ENCODE measurements around the gene CALHM6.

CALHM6 gene

DNA sequence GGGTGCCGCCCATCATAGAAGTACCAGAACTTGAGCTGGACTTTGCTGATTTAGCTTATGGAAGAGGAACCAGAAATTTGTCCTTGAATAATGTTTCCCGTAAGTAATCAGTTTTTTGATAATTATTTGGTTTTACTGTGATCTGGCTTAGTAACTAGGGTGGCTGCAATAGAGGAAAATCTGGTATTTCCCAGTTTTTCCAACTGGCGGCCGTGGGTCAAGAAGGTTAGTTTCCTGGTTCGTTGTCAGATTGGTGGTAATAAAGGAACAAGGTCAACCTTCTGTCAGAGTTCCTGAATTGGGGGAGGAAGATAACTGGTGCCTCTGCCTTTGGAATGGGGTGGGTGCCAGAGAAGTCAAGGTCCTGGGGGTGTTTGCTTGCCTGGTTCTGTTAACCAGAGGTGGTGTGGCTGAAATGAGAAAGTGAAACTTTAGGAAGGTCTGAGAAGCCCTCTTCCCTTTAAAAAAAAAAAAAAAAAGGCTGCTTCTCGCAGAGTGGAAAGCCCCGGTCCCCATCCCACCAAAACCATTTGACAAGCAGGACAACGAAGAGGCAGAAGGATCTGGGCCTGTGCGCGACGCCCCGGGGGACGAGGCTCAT is at the start of gene CALHM6:
CALHM6 (plus strand) TSS at position 45 of the 601 bp plus-strand sequence; CDS start at position 600, 555 bp downstream.
- DNase-seq (ENCODE audit: low read depth, low spot score): no peak

DNA sequence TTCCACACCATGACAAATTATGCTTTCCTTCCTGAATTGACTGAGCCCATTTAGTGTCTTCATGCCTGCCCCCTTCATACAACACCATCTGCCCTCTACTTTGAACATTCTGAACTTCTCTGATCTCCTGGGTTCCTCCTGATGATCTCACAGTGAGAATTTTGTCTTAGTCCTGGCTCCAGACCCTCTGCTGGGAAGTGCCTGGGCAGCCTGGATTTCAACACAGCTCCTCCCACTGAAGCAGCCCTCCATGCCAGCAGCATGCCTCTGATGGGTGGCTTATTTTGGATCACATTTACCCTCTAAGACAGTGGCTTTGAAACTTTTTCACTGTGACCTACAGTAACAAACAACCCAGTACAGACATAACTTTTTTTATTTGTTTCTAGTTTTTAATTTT is 48.9 kb upstream of the CALHM6 start:
- DNase-seq (ENCODE audit: low read depth, low spot score): no peak

DNA sequence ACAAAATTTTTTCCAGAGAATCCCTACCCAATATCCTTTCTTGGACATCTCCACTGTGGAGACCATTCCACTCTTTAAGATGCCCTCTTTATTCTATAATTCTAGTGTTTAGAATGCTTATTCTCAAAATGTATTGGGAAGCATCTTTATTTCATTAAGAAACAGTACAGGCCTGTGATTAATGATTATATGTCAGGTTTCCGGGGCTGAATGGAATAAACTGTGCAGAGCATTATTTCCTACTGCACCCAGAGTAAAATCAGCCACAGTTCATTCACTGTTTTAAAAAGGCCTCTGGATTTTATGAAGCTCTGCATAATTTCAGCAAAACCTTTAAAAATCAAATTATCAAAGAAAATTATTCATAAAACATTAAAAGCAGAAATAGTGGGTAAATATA is 47.8 kb upstream of the CALHM6 start:
- no peak for DNase-seq (ENCODE audit: low read depth, low spot score)

DNA sequence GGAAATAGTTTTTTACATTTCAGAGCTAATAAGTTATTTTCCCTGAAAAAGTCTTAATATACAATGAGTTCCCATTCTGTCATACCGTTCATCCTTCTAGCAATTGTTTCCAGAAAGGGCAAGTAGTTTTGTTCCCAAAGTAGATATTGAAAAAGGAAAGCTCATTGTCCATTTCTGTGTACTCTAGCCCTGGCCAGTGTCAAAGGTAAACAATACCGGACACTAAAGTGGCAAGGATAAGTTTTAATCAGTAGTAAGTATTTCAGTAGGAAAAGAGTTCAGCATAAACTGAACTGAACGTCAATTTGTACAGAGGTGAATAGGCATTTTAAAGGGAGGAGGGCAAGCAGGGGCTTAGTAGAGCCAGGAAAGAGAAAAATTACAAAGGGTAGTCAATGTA is 43.5 kb upstream of the CALHM6 start:
- no peak for DNase-seq (ENCODE audit: low read depth, low spot score)

DNA sequence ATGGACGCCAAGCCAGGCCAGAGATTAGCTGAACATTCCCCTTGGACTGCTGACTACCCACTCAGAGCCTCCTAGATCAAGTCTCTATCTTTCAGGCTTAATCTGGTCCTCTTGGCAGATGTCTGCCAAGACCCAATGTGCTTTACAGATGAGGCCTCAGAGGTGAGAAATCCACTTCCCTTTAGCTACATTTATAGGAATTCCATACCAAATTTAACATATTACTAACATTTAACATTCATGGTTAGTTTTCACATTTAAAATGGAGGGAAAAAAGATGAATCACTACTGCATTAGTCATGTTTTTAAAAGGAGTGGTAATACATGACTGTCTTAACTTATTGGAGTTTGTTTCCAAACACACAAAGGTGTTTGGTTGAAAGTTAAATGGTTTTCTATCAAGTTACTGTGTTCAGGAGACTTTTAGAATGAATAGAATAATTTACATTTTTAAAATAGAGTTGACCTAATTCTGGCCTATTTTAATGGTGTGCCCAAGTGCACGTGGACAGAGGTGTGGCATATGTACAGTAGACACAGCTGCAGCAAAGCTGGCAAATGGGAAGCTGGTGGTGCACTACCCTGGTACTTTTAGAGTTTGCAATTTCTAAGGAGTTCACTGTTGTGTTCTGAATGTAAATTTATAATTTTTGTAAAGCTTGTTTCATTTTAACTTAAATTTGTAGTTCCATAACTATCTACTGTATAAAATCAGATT is 41.9 kb upstream of the CALHM6 start:
- DNase-seq (ENCODE audit: low read depth, low spot score): no peak

DNA sequence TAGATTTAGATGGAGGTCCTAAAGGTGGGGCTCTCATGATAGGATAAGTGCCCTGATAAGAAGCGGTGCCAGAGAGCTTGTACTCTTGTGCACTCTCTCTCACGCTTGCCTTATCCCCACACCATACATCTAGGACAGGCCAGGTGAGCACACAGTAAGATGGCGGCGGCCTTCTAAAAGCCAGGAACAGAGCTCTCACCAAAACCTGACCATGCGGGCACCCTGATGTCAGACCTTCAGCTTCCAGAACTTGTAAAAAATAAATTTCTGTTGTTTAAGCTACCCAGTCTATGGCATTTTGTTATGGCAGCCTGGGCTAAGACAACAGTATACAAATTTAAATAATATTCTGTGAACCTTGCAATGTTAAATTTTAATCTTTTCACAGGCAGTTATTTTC is 40.8 kb upstream of the CALHM6 start:
- DNase-seq (ENCODE audit: low read depth, low spot score): no peak

DNA sequence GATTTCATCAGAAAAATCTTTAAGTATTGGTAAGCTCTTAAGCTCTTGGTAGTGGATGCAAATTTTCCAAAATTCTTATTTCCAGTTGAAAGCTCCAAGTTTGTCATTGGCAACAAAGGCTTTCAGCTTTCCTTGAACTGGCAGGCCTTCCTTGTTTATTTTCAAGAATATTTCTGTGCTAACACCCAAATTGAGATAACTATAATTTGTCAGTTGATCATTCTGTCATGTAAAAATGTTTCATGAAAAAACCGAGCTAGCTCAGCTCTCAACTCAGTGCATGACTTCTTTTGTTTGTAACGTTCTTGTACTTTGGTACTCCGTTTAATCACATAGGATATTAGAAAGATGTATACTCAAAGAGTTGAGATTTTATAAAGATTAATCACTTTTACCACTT is 38.9 kb upstream of the CALHM6 start:
- no peak for DNase-seq (ENCODE audit: low read depth, low spot score)

DNA sequence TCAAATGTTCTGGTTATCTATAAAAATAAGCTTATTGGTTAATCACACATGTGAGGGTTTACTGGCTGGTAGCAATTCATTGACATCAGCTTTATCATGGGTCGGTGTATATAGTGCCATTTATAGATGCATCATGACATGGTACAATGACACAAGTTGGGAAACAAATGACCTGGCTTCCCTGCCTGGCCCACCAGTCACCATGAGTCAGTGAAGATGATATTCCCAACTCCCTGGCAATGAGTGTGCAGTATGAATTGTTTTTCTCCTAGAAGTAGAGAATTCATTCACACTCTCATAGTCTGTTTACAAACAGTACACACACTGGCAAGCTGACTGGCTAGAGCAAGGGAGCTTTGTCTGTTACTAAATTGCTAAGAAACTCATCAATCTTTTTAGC is 37.2 kb upstream of the CALHM6 start:
- no peak for DNase-seq (ENCODE audit: low read depth, low spot score)

DNA sequence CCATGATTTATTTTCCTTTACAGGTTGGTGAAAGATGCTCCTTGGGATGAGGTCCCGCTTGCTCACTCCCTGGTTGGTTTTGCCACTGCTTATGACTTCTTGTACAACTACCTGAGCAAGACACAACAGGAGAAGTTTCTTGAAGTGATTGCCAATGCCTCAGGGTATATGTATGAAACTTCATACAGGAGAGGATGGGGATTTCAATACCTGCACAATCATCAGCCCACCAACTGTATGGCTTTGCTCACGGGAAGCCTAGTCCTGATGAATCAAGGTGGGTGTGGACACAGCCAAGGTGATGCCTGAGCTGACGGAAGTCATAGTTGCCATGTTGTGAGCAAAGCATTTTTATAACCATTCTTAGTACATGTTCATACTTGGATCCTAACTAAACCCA is 34.6 kb upstream of the CALHM6 start:
- no peak for DNase-seq (ENCODE audit: low read depth, low spot score)

DNA sequence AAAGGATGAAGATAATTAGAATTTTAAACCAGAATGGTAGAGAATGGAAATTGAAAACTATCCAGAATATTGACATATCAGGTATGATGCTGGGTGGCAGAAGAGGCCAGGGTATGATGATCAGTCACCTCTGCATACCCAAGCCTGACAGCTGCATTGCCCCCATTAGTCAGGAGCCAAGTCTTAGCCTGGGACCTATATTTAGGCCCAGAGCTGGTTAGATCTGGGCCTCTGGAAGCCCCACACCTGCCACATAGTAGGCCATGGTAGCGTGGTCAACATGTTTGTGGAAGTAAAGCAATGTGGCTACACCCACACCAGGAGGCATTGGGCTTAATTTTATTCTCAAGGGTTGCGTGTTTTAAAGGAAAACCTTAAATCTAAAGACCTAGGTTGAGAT is 32.1 kb upstream of the CALHM6 start:
- no peak for DNase-seq (ENCODE audit: low read depth, low spot score)

DNA sequence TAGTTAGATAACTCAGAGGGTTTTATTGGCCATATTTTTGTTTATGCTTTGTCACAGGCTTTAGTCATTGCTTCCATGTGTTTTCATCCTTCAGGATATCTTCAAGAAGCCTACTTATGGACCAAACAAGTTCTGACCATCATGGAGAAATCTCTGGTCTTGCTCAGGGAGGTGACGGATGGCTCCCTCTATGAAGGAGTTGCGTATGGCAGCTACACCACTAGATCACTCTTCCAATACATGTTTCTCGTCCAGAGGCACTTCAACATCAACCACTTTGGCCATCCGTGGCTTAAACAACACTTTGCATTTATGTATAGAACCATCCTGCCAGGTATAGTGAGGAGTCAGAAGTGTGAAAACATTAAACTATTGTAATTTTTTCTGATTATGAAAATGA is 30.3 kb upstream of the CALHM6 start:
- DNase-seq (ENCODE audit: low read depth, low spot score): no peak

DNA sequence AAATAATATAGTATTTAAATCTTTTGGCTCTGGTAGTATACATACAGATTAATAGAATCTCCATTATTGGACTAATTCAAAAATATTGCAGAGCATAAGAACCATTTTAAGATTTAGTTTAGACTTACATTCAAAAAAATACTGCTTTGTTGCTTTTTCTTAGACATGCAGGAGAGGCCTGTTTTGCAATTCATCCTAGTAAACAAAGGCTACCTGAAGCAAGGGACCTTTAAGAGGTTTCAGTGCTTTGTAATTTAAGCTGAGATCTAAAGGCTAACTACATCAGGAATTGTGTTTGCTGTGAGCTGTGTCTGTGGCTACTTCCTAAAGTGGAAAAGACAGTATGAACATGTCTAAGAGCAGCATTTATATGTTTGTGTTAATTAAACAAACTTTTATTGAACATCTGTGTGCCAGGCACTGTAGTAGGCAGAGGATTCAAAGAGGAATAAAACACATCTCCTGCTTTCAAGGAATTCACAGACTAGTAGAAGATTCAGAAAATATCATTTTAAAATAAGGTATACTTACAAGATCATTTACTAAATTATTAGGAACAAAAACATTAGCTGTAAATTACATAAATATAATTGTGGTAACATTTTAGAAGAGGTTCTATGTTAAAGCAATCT is 29.1 kb upstream of the CALHM6 start:
- DNase-seq (ENCODE audit: low read depth, low spot score): no peak

DNA sequence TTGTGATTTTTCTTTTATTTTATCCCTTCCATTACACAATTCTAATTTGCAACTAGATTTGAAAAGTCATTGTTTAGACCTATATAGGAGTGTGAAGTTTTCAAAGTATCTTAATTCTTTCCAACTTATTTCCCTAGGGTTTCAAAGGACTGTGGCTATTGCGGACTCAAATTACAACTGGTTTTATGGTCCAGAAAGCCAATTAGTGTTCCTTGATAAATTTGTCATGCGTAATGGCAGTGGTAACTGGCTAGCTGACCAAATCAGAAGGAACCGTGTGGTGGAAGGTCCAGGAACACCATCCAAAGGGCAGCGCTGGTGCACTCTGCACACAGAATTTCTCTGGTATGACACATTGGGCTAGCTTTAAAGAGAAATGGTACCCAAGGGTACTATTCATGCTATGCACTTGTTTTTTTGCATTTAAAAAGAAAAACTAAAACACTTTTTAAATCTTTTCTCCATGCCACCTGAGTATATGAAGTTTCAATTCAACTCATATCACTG is 27.9 kb upstream of the CALHM6 start:
- DNase-seq (ENCODE audit: low read depth, low spot score): no peak

DNA sequence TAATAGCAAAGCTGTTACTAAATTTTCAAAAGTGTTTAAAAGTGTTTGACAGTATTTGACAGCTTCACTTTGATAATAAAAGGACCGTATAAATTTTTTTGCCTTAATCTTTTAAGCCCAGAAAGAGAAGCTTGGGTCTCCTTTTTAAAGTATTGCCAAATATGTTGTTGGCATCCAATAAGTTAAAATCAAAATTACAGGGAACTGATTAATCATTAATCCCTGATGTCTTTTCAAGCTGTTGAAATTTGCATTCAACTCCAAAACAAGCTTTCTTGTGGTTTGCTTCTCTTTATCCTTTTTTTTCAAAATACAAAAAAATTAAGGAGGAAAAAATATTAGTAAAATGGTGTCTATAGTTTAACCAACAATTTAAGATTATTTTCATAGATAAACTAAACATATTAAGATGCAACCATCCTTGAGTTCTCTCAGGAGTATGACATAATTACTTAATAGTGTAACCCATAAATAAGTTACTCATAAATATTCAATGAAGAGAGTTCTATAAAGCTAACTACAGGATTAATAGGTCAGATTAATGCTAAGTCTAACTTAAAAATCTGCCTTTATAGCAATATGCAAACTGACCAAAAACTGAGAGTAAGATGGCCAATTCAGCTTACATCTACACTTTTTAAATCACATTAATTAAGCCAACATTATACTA is 27.0 kb upstream of the CALHM6 start:
- no peak for DNase-seq (ENCODE audit: low read depth, low spot score)

DNA sequence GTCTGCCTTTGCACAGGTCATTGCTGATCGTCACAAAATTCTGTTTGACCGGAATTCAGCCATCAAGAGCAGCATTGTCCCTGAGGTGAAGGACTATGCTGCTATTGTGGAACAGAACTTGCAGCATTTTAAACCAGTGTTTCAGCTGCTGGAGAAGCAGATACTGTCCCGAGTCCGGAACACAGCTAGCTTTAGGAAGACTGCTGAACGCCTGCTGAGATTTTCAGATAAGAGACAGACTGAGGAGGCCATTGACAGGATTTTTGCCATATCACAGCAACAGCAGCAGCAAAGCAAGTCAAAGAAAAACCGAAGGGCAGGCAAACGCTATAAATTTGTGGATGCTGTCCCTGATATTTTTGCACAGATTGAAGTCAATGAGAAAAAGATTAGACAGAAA is 24.6 kb upstream of the CALHM6 start:
- DNase-seq (ENCODE audit: low read depth, low spot score): no peak

DNA sequence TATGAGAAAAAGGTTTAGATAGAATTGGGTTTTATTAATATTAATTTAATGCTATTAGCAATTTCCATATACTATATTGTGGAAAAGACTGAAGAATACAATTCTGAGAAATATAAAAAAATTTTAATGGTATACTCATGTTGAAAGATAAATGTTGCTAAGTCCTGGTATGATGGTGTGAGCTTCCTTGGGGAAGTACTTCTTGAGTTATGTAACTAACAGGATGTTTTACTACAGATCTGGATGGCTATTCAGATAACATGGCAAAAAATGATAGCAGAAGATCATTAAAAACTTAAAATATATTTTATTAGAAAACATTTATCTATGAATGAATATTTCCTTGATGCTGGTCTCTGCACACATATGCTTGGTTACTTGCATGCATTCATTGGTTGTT is 23.5 kb upstream of the CALHM6 start:
- DNase-seq (ENCODE audit: low read depth, low spot score): no peak

DNA sequence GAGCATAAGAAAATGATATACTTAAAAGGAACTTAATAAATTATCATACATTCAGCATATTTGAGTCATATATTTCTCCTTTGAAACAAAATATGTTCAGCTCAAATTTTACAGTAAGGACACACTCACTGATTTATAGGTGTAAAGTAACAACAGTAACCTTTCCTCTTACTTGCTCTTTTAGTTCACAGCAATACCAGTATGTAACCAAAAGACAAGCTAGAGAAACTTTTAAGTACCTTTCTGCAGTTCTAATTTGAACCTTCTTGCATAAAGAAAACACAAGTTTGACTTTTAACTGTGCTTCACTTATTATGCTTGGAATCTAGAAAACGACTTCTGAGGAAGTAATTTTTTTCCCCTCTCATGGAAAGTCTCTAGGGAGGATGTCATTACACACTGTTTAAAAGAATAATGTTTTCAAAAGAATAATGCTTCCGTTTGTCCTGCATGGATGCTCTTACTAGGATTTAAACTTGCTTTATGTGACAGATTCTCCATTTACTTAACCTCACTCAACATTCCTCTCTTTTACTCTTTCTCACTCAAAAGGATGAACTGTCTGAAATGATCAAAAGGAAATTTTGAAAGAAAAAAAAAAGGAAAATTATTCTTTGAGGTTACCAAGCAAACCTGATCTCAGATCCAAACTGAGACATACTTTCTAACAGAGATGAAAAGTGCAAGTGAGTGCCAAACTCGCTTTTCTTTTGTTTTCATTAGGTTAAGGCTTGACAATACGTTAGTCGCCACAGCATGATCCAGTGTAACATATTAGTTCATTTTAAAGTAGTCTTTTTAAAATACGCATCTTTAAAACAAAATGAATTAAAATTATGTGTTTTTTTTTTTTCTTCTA is 22.4 kb upstream of the CALHM6 start:
- DNase-seq (ENCODE audit: low read depth, low spot score): no peak

DNA sequence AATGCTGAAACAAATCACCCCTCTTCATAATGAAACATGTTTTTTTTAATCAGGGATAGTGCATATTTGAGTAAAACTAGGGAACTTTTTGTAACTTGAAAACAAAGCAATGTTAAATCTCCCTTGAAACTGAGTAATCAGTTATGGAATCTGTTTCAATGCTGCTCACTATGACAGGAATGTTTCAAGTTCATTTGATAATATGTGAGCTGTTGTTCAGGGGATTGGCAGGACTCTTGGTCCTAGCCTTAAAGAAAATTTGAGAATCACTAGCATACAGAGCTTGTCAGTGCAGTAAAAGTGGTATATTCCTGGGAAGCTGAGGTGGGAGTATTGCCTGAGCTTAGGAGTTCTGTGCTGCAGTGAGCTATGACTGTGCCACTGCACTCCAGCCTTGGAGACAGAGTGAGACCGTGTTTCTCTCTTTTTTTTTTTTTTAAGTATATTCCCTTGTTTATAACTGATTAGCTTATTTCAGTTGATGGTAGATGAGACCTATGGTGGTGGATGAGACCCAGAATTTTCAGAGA is 21.6 kb upstream of the CALHM6 start:
- DNase-seq (ENCODE audit: low read depth, low spot score): no peak

DNA sequence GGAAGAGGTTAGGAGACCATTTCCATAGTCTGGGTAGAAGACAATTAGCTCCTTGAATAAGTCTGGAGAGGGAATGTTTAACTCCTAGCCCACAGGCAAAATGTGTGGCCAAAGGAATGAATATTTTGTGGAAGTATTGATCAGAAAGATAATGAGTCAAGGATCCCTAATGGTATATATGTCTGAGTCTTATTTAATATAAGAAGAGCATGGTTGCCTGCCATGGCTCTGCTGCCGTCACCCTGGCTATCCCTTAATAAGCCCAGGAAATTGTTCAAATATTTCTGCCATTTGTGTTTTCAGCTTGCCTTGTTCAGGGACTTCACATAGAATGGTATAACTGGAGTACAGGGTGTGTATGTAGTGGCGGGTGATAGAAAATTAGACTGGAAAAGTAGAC is 18.1 kb upstream of the CALHM6 start:
- no peak for DNase-seq (ENCODE audit: low read depth, low spot score)

DNA sequence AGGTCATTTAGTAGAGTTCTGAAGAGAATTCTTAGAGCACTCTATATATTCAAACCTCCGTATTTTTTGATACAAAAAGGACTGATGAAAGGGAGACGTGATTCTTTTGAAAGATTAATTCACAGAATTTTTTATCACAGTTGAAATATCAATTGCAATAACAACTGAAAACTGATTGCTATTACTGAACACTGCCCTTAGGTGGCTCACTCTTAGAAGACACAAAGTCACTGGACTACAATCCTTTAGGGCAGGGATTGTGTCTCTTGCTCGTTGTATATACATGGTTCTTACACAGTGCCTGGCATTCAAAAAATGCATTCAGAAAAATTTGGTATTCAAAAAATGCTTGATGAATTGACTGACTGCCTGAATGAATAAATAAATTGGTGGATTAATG is 17.1 kb upstream of the CALHM6 start:
- no peak for DNase-seq (ENCODE audit: low read depth, low spot score)

DNA sequence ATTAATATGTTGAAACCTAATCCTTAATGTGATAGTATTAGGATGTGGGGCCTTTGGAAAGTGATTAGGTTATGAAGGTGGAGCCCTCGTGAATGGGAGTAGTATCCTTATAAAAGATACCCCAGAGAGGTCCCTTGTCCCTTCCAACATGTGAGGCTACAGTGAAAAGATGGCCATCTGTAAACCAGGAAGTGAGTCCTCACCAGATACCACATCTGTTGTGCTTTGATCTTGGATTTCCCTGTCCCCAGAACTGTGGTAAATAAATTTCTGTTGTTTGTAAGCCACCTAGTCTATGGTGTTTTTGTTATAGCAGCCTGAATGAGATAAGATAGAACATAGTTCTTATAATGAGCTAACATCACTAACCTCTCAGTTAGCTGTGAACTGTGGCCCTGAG is 16.6 kb upstream of the CALHM6 start:
- DNase-seq (ENCODE audit: low read depth, low spot score): no peak

Data from brain pericyte (primary cell).